Fibroblast of gingiva (primary cell): Measurements from ENCODE around the gene TBXT.

Source experiments
- DNase-seq: peaks from one replicate; pipeline ENCODE4 v3.0.0-alpha.2; 2011; ENCODE audit warnings: low read depth

The TBXT gene

GRCh38 chr6:166112580-166112979 is 55.1 kb downstream of the TBXT start:
- DNase-seq, result peak; percentile 24

GRCh38 chr6:166109608-166110007 is 58.0 kb downstream of the TBXT start:
- DNase-seq, result no peak
